Type B pancreatic cell (in vitro differentiated cells): Measurements from ENCODE around the gene SLC22A16. TPM values are rescaled to one million over a fixed set of nuclear protein-coding genes. Genes with fewer than 3 reads are reported as not detected.
A peak's percentile ranks its signal among the peaks of the same experiment; 100 is the strongest.

Source experiments
- DNase-seq: peaks from one replicate; pipeline ENCODE4 v3.0.0; 2021; ENCODE audit warnings: mixed read lengths; ENCODE audit not compliant: unreplicated experiment; ENCODE audit errors: extremely low spot score
- H3K27ac Mint-ChIP-seq: 2 replicates; pipeline ENCODE4 v1.8.0; 2021; ENCODE audit warnings: mild to moderate bottlenecking, mixed read lengths
- H3K27me3 Mint-ChIP-seq: 2 replicates; pipeline ENCODE4 v1.8.0; 2021; ENCODE audit warnings: mixed read lengths
- H3K36me3 Mint-ChIP-seq: 2 replicates; pipeline ENCODE4 v1.8.0; 2021; ENCODE audit warnings: mixed read lengths
- H3K4me1 Mint-ChIP-seq: one replicate; pipeline ENCODE4 v1.8.0; 2021; ENCODE audit warnings: mixed read lengths; ENCODE audit not compliant: unreplicated experiment
- H3K4me3 Mint-ChIP-seq: 2 replicates; pipeline ENCODE4 v1.8.0; 2021; ENCODE audit warnings: mild to moderate bottlenecking, mixed read lengths
- H3K9me3 Mint-ChIP-seq: 2 replicates; pipeline ENCODE4 v1.8.0; 2021; ENCODE audit warnings: mixed read lengths
- total RNA-seq: library from RNA; stranded (reverse); gene quantifications from 2 replicates; pipeline ENCODE4 v1.2.1, GENCODE V29; 2021; ENCODE audit warnings: low replicate concordance
- TF ChIP-seq, protein P1 (sequence below): fragments of 200-600 bp; sonication (generic); conservative IDR thresholded peaks from 2 replicates; pipeline ENCODE4 v1.5.0; 2021; ENCODE audit warnings: antibody characterized with exemption, mild to moderate bottlenecking

Gene SLC22A16
- total RNA-seq, 1 donor from 2014 or later = not detected

DNA sequence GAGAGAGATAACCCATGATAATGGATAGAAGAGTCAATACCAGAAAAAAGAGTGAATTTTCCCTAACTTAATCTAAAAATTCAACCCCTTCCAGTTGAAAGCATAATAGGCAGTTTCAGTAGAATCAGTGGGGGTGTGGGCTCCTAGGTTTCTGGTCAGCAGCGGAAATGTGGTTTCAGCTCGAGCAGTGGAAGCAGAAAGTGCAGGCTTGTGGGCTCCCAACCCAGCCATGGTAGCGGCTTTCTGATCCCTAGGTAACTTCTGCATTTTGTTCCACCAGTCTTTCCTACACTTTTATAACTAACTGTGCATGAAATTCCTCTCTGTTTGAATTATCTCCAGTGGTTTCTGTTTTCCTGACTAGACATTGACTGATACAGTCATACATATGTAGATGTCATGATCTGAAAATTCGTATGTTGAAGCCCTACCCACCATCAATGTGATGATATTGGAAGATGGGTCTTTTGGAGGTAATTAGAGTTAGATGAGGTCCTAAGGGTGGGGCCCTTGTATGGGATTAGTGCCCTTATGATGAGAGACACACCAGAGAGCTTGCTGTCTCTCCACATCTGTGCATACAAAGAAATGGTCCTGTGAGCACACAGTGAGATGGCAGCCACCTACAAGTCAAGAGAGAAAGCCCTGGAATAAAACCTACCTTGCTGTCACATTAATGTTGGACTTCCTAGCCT lies 54.5 kb downstream of the SLC22A16 start:
- no peak overlapping the region for H3K4me3 Mint-ChIP-seq
- H3K36me3 Mint-ChIP-seq = no peaks in the 10 kb centered on the region
- peaks cover 11% of the 10 kb centered on the region for H3K27me3 Mint-ChIP-seq
- H3K4me1 Mint-ChIP-seq = peaks cover 13% of the 10 kb centered on the region
- TF ChIP-seq, protein P1, sequence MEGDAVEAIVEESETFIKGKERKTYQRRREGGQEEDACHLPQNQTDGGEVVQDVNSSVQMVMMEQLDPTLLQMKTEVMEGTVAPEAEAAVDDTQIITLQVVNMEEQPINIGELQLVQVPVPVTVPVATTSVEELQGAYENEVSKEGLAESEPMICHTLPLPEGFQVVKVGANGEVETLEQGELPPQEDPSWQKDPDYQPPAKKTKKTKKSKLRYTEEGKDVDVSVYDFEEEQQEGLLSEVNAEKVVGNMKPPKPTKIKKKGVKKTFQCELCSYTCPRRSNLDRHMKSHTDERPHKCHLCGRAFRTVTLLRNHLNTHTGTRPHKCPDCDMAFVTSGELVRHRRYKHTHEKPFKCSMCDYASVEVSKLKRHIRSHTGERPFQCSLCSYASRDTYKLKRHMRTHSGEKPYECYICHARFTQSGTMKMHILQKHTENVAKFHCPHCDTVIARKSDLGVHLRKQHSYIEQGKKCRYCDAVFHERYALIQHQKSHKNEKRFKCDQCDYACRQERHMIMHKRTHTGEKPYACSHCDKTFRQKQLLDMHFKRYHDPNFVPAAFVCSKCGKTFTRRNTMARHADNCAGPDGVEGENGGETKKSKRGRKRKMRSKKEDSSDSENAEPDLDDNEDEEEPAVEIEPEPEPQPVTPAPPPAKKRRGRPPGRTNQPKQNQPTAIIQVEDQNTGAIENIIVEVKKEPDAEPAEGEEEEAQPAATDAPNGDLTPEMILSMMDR = no peak
- H3K27ac Mint-ChIP-seq = peak overlapping the region; percentile 37
- DNase-seq = no peak
- H3K9me3 Mint-ChIP-seq = peaks cover 6% of the 10 kb centered on the region

DNA sequence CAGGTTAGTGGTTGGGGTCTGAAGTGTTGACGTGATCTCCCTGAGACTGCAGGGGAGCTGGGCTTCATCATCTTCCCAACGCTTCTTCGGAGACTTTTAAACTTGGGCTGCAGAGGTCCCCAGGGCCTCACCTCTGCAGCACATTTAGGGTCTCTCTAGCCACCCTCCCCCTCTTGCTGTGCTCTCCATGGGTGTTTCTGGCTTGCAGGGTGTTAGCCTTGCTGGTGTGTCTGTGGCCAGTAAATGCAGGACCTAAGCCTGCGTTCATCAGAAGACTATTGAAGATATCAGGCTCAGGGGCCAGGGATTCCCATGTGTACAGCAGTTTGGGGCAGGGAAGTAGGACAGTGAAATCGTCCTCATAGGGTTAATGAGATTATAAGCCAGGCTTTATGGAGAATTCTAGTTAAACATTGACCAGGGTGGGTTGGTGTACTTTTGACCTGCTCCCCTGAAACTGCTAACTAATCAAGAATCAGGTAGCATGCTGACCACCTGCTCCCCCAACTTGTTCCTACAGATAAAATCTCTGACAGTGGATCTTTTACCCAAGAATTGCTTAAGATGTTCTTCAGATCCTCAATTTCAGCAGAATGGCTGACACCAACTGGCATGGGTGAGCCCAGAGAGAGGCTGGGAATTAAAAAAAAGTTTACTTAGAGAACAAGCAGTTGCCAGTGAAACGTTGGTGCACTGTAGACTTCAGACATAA lies 57.2 kb downstream of the SLC22A16 start:
- peak overlapping the region; percentile 53 for H3K4me3 Mint-ChIP-seq
- H3K27me3 Mint-ChIP-seq = peaks cover 5% of the 10 kb centered on the region
- no peaks in the 10 kb centered on the region for H3K36me3 Mint-ChIP-seq
- peak overlapping the region; percentile 37 for H3K27ac Mint-ChIP-seq
- TF ChIP-seq, protein P1 = no peak
- no peak for DNase-seq
- peaks cover 10% of the 10 kb centered on the region for H3K4me1 Mint-ChIP-seq
- H3K9me3 Mint-ChIP-seq = peaks cover 6% of the 10 kb centered on the region

DNA sequence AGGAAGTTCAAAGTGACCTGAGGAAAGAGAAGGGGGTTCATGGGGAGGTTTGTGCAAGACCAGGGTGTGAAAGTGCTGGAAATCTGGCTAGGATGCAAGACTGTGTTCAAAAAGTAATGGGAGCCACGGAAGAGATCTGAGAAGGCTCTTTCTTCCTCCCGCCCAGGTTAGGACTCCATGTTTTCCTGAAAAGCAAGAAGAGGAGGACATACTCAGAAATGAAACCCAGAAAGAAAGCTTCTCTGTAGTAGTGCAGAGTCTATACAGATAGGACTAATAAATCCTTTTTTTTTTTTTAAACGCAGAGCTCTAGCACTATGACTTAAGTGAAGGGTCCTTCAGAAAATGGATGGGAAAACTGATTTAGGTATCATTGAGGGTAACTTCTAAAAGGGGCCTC lies 57.8 kb downstream of the SLC22A16 start:
- Mint-ChIP-seq H3K36me3 (no peaks in the 10 kb centered on the region), H3K4me1 (peaks cover 10% of the 10 kb centered on the region), H3K4me3 (no peak overlapping the region)

DNA sequence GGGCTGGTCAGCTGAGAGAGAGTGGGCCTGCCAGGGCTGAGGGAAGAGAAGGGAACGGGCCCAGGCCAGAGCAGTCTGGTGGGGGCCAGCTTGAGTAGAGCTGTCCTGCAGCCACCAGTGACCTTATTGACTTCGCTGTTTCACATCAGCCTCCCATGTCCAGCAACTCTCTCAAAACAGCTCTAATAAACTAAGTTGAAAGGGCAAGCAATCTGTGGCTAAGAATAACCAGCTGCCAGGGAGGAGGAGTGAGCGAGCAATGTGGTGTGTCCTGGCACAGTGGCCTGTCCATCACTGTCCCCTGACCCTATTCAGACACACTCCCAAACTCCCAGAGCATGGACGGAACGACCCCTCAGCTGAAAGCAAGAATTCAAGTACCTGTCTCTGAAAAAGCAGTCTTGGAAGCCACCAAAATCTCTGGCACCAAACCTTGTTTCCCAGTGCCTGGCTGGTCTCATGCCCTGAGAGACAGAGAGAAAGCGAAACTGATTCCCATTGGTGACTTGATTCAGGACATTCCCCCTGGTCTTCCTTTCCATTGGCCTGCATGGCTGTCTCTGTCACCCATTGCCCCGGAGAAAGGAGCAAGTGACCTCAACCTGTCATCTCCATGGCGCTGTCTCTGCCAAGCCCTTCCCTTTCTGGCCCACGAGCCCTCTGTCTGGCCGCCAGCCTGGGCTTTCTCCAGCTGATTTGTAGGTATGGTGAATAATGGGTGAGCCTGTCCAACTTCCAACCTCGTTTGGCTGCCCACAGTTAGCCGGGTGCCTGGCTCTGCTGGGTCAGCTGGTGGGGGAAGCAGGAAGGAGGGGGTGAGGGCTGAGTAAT lies 61.1 kb downstream of the SLC22A16 start, which contains the start of gene DDO:
DDO (minus strand) TSS at position 490 of the 831 bp plus-strand sequence. CDS start 2,113 bp downstream, outside the sequence.
- Mint-ChIP-seq H3K4me1 (peaks cover 10% of the 10 kb centered on the region), H3K9me3 (no peaks in the 10 kb centered on the region), H3K36me3 (no peaks in the 10 kb centered on the region), H3K27ac (no peak within 1 kb of the TSS), H3K27me3 (no peaks in the 10 kb centered on the region), H3K4me3 (no peak within 1 kb of the TSS)
- no peak for DNase-seq
- TF ChIP-seq, protein P1 = no peak

More for the DNA sequence above, 57.8 kb downstream of the SLC22A16 start:
- Mint-ChIP-seq H3K9me3 (peaks cover 6% of the 10 kb centered on the region), H3K27ac (no peak overlapping the region), H3K27me3 (peaks cover 2% of the 10 kb centered on the region)
- TF ChIP-seq, protein P1 = no peak
- no peak for DNase-seq

DNA sequence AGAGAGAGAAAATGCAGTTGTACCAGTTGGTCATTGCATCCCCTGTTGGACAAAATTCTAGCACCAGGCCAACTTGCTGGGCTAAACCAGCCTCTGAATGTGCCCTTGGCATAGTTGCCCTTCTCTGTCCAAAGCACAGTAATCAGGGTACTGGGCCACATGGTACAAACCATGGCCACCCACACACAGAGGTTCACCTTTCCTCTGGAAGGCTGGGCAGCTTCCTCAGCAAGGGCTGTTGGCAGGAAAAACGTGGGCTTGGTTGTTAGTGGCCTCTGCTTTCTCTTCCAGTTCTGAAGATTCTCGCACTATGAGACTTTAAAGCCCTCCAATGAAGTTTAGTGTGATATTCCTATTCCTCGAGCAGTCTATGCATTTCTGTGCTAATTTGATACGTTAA lies 61.7 kb downstream of the SLC22A16 start:
- no peak for DNase-seq
- no peak overlapping the region for H3K27ac Mint-ChIP-seq
- no peaks in the 10 kb centered on the region for H3K36me3 Mint-ChIP-seq
- no peaks in the 10 kb centered on the region for H3K27me3 Mint-ChIP-seq
- H3K4me3 Mint-ChIP-seq = no peak overlapping the region
- H3K4me1 Mint-ChIP-seq = peaks cover 10% of the 10 kb centered on the region
- TF ChIP-seq, protein P1 = no peak
- no peaks in the 10 kb centered on the region for H3K9me3 Mint-ChIP-seq
